PC-9 (cell line): ENCODE data around the gene MAJIN. TPM values are rescaled to one million over a fixed set of nuclear protein-coding genes. Genes with fewer than 3 reads are reported as not detected.

Experiments used
- BruUV-seq: library from RNA; stranded (reverse); fragments of 400-500 nt; replicated peaks from 2 replicates; lab custom pipeline; 2021; lab: Mats Ljungman, UMichigan
- CTCF ChIA-PET: fragments of 300-600 bp; sonication (Branson Sonifier 250); formaldehyde crosslinking; loops from one replicate; lab custom pipeline; 2022; ENCODE audit warnings: antibody characterized with exemption; lab: Charles Lee
- POLR2A ChIA-PET: fragments of 300-600 bp; sonication (Branson Sonifier 250); formaldehyde crosslinking; loops from one replicate; lab custom pipeline; 2022; ENCODE audit warnings: antibody characterized with exemption; ENCODE audit not compliant: unreplicated experiment; lab: Charles Lee
- DNase-seq, 2 experiments: peaks; one replicate each; pipeline versions ENCODE4 v3.0.0 to v3.0.0-alpha.2; 2015 to 2022; ENCODE audit warnings: mixed read lengths in 1 of 2
- H2AFZ ChIP-seq: fragments of 200-600 bp; sonication (generic); 2 replicates; pipeline ENCODE4 v1.8.1; 2017; ENCODE audit warnings: antibody characterized with exemption
- H3F3A ChIP-seq: fragments of 200-600 bp; sonication (generic); 2 replicates; pipeline ENCODE4 v1.8.1; 2017; ENCODE audit warnings: antibody characterized with exemption, mild to moderate bottlenecking, low read depth; ENCODE audit not compliant: insufficient read depth
- H3K27ac ChIP-seq: fragments of 200-600 bp; sonication (generic); 2 replicates; pipeline ENCODE4 v1.6.1; 2016; ENCODE audit warnings: mixed run types
- H3K27me3 ChIP-seq: fragments of 200-600 bp; sonication (generic); 2 replicates; pipeline ENCODE4 v1.6.1; 2016; ENCODE audit warnings: low read depth, mixed run types; ENCODE audit not compliant: insufficient read depth
- H3K36me3 ChIP-seq: fragments of 200-600 bp; sonication (generic); 2 replicates; pipeline ENCODE4 v1.6.1; 2016; ENCODE audit warnings: low read depth, mixed run types
- H3K4me1 ChIP-seq: fragments of 200-600 bp; sonication (generic); replicated peaks from 2 replicates; pipeline ENCODE4 v1.6.1; 2016; ENCODE audit warnings: mixed run types; ENCODE audit not compliant: insufficient read depth
- H3K4me2 ChIP-seq: fragments of 200-600 bp; sonication (generic); 2 replicates; pipeline ENCODE4 v1.6.1; 2017; ENCODE audit warnings: mixed run types
- H3K4me3 ChIP-seq: fragments of 200-600 bp; sonication (generic); 2 replicates; pipeline ENCODE4 v1.6.1; 2016; ENCODE audit warnings: mixed run types
- H3K79me2 ChIP-seq: fragments of 200-600 bp; sonication (generic); 2 replicates; pipeline ENCODE4 v1.6.1; 2017; ENCODE audit warnings: low read depth, mixed run types
- H3K9me2 ChIP-seq: fragments of 200-600 bp; sonication (generic); 2 replicates; pipeline ENCODE4 v1.8.1; 2017; ENCODE audit warnings: mild to moderate bottlenecking; ENCODE audit not compliant: insufficient read depth
- H3K9me3 ChIP-seq: fragments of 200-600 bp; sonication (generic); 2 replicates; pipeline ENCODE4 v1.8.1; 2016; ENCODE audit warnings: low read depth; ENCODE audit not compliant: insufficient read depth
- H4K20me1 ChIP-seq: fragments of 200-600 bp; sonication (generic); 2 replicates; pipeline ENCODE4 v1.8.1; 2017; ENCODE audit not compliant: insufficient read depth
- EZH2 ChIP-seq: fragments of 200-600 bp; sonication (generic); IDR thresholded peaks from 2 replicates; pipeline ENCODE4 v1.8.0; 2017; ENCODE audit warnings: antibody characterized with exemption, low read depth
- intact Hi-C: fragments of 100-400 bp; cut with micrococcal nuclease; formaldehyde crosslinking; loops from one replicate; pipeline ENCODE4 v1.10.0; 2022; ENCODE audit not compliant: unreplicated experiment
- total RNA-seq: library from RNA; stranded (reverse); gene quantifications from 2 replicates; pipeline ENCODE4 v1.2.3, GENCODE V29; 2021
- TF ChIP-seq, protein P1 (sequence below): fragments of 200-600 bp; sonication (generic); conservative IDR thresholded peaks from 2 replicates; pipeline ENCODE4 v1.6.1; 2017; ENCODE audit warnings: mixed run types, antibody characterized with exemption, mild to moderate bottlenecking, moderate library complexity

The MAJIN gene
- total RNA-seq, 1 experiment from 2014 or later: 4.5 TPM

DNA sequence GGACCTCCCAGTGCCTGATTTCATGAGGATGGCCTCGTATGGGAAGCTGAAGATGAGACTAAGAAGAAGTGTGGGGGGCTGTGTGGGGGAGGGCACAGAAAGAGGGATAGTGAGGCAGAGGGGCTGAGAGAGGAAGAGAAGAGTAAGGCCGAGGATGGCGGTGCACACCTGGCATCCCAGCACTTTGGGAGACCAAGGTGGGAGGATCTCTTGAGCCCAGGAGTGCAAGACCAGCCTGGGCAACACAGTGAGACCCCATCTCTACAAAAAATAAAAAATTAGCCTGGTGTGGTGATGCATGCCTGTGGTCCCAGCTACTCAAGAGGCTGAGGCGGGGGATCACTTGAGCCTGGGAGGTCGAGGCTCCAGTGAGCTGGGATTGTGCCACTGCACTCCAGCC, 80.0 kb downstream of the MAJIN start:
- Histone ChIP-seq H3K79me2 (no peaks in the 10 kb centered on the region), H3K27me3 (no peaks in the 10 kb centered on the region), H3K36me3 (no peaks in the 10 kb centered on the region), H2AFZ (no peak overlapping the region), H3K4me1 (peaks cover 12% of the 10 kb centered on the region), H3F3A (peaks cover 21% of the 10 kb centered on the region; the same call in 1 of the 2 replicates), H3K27ac (no peak overlapping the region), H3K4me2 (no peak overlapping the region), H4K20me1 (0 out of 2 replicates have a peak, but pooled peaks cover 4% of the 10 kb centered on the region), H3K4me3 (no peak overlapping the region), H3K9me2 (no peaks in the 10 kb centered on the region), H3K9me3 (no peaks in the 10 kb centered on the region)
- intact Hi-C loops: no loop called here
- BruUV-seq: no TSS peak
- no peak for DNase-seq
- TF ChIP-seq, protein P1, sequence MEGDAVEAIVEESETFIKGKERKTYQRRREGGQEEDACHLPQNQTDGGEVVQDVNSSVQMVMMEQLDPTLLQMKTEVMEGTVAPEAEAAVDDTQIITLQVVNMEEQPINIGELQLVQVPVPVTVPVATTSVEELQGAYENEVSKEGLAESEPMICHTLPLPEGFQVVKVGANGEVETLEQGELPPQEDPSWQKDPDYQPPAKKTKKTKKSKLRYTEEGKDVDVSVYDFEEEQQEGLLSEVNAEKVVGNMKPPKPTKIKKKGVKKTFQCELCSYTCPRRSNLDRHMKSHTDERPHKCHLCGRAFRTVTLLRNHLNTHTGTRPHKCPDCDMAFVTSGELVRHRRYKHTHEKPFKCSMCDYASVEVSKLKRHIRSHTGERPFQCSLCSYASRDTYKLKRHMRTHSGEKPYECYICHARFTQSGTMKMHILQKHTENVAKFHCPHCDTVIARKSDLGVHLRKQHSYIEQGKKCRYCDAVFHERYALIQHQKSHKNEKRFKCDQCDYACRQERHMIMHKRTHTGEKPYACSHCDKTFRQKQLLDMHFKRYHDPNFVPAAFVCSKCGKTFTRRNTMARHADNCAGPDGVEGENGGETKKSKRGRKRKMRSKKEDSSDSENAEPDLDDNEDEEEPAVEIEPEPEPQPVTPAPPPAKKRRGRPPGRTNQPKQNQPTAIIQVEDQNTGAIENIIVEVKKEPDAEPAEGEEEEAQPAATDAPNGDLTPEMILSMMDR: no peak
- no peak for TF ChIP-seq EZH2
- ChIA-PET POLR2A (no interaction called here), CTCF (interaction anchor here (0.6 kb wide), 2 partner anchors 44 to 461 kb away, joined by 3 to 4 read pairs; no protein-coding TSS in a partner anchor)

DNA sequence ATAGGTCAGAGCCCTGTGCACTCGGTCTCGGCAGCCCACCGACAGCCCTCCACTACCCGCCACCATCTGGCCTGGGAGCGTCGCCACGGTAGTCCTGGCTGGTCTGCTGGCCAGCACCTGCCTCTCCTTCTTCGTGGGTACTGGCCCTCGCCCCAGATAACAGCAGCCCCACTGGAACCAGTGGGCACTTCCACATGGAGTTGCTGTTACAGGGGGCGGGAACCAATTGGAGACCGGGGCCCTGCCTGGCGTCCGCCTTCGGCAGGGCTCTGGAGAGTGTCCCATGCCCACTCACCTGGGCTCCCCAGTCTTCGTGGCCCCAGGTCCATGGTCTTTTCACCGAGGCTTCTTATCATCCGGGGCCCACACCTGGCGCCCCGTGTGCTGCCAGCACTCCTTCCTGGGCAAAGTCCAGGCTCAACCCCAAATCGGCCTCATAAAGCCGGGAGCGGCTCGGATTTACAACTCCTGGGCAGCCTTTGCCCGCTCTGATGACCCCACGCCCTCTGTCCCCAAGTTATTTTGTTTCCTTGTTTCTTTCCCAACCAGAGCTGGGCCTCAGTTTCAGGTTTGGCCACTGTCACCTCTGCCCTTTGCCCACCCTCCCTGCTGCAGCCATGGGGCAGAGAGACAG, 80.6 kb downstream of the MAJIN start:
- no peak for DNase-seq
- Histone ChIP-seq H2AFZ (no peak overlapping the region), H3K27me3 (no peaks in the 10 kb centered on the region), H3K4me3 (no peak overlapping the region), H3K4me1 (peaks cover 13% of the 10 kb centered on the region), H3K9me2 (no peaks in the 10 kb centered on the region), H3K27ac (no peak overlapping the region), H3K79me2 (no peaks in the 10 kb centered on the region), H3K4me2 (no peak overlapping the region), H4K20me1 (0 out of 2 replicates have a peak, but pooled peaks cover under 1% of the 10 kb centered on the region), H3F3A (peaks cover 17% of the 10 kb centered on the region; the same call in 1 of the 2 replicates), H3K36me3 (no peaks in the 10 kb centered on the region), H3K9me3 (no peaks in the 10 kb centered on the region)
- ChIA-PET CTCF (interaction anchor here (0.6 to 2.0 kb wide), 3 partner anchors 43 to 461 kb away, joined by 3 to 9 read pairs (median 4); no protein-coding TSS in a partner anchor), POLR2A (no interaction called here)
- TF ChIP-seq, protein P1: no peak
- no peak for TF ChIP-seq EZH2
- BruUV-seq: no TSS peak
- intact Hi-C loops: no loop called here

DNA sequence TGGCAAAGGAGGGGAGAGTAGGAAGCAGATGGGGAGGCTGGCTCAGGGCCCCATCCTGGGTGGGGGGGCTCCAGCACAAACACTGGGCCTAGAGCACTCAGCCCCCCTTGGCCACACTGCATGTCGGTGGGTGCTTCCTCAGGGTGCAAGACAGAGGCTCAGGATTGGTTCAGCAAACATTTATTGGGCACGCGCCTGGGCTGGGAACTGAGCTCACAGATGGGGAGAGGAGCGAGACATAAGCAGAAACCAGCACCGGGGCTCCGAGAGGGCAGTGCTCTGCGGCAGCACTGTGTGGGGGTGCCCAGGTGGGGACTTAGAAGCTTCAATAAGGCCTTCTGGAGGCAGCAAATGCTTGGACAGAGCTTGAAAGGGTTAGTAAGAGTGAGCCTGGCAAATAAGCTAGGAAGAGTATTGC, 81.4 kb downstream of the MAJIN start:
- H3K4me1 ChIP-seq: peaks cover 21% of the 10 kb centered on the region
- H3K79me2 ChIP-seq: no peaks in the 10 kb centered on the region
- H3F3A ChIP-seq: peaks cover 23% of the 10 kb centered on the region; the same call in 1 of the 2 replicates
- no peaks in the 10 kb centered on the region for H3K27me3 ChIP-seq
- ChIA-PET POLR2A (no interaction called here), CTCF (interaction anchor here (0.6 to 2.0 kb wide), 3 partner anchors 42 to 72 kb away, joined by 5 to 17 read pairs (median 9); no protein-coding TSS in a partner anchor)
- no peak overlapping the region for H3K4me2 ChIP-seq
- H4K20me1 ChIP-seq: no peaks in the 10 kb centered on the region
- no peak for DNase-seq
- H3K36me3 ChIP-seq: no peaks in the 10 kb centered on the region
- TF ChIP-seq EZH2: no peak
- TF ChIP-seq, protein P1: no peak
- BruUV-seq: no TSS peak
- H3K27ac ChIP-seq: no peak overlapping the region
- no peak overlapping the region for H2AFZ ChIP-seq
- no peak overlapping the region for H3K4me3 ChIP-seq
- H3K9me2 ChIP-seq: no peaks in the 10 kb centered on the region
- intact Hi-C loops: no loop called here
- no peaks in the 10 kb centered on the region for H3K9me3 ChIP-seq
